ENCODE results near the gene RAPGEF1.
A peak's percentile ranks its signal among the peaks of the same experiment; 100 is the strongest.

RAPGEF1 gene

GRCh38 chr9:131743501-131743900 is 3.6 kb upstream of the RAPGEF1 start:
- Histone ChIP-seq H3K27ac (ENCODE audit: low read length) (no peak overlapping the region), H4K20me1 (ENCODE audit: insufficient read depth, low read length) (no peaks in the 10 kb centered on the region), H3K79me2 (ENCODE audit: low read length) (peaks cover 11% of the 10 kb centered on the region), H3K4me3 (ENCODE audit: low read length) (no peak overlapping the region), H3K9me2 (replicated peaks; ENCODE audit: insufficient read depth, low read length) (no peaks in the 10 kb centered on the region), H3K4me2 (ENCODE audit: low read depth, low read length) (no peak overlapping the region), H3K9me3 (replicated peaks; ENCODE audit: insufficient read depth, low read length) (no peaks in the 10 kb centered on the region), H3F3A (ENCODE audit: insufficient read depth, low read length) (peaks cover 14% of the 10 kb centered on the region), H3K36me3 (replicated peaks; ENCODE audit: insufficient read depth, low read length) (no peaks in the 10 kb centered on the region), H3K4me1 (ENCODE audit: low read length) (peaks cover 14% of the 10 kb centered on the region), H3K9ac (ENCODE audit: low read length) (no peak overlapping the region), H3K27me3 (replicated peaks; ENCODE audit: insufficient read depth, low read length) (no peaks in the 10 kb centered on the region), H2AFZ (ENCODE audit: low read length) (no peak overlapping the region)
- no peak for TF ChIP-seq EZH2 (optimal IDR thresholded peaks at IDR 0.05; ENCODE audit: low read depth, low read length)
- no peak for DNase-seq

DNA sequence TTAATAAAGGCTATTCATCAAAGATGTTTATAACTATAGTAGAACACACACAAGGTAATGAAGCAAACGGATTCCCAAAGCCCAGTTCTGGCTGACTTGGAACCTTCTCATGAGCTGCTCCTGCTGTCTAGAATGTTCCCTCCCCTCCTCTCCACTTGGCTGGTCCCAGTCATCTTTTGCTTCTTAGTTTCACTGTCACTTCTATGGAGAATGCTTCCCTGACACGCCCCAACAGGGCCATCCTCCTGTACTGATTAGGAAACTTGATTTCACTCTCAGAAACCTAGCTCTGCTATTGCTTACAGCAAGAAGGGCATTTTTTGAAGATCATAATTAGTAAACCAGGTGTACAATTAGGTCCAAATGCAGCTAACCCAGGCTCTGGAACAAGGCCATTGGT is 3.2 kb upstream of the RAPGEF1 start:
- Histone ChIP-seq H3K27me3 (replicated peaks; ENCODE audit: insufficient read depth, low read length) (no peaks in the 10 kb centered on the region), H3K79me2 (ENCODE audit: low read length) (peaks cover 15% of the 10 kb centered on the region), H3K27ac (ENCODE audit: low read length) (no peak overlapping the region), H3K4me2 (ENCODE audit: low read depth, low read length) (no peak overlapping the region), H3F3A (ENCODE audit: insufficient read depth, low read length) (peaks cover 13% of the 10 kb centered on the region), H3K4me1 (ENCODE audit: low read length) (peaks cover 10% of the 10 kb centered on the region), H4K20me1 (ENCODE audit: insufficient read depth, low read length) (no peaks in the 10 kb centered on the region), H3K9ac (ENCODE audit: low read length) (no peak overlapping the region), H2AFZ (ENCODE audit: low read length) (no peak overlapping the region), H3K4me3 (ENCODE audit: low read length) (no peak overlapping the region), H3K36me3 (replicated peaks; ENCODE audit: insufficient read depth, low read length) (no peaks in the 10 kb centered on the region), H3K9me2 (replicated peaks; ENCODE audit: insufficient read depth, low read length) (no peaks in the 10 kb centered on the region), H3K9me3 (replicated peaks; ENCODE audit: insufficient read depth, low read length) (no peaks in the 10 kb centered on the region)
- no peak for DNase-seq
- TF ChIP-seq CTCF (IDR thresholded peaks at IDR 0.05; ENCODE audit: low read length) = no peak
- no peak for TF ChIP-seq EZH2 (optimal IDR thresholded peaks at IDR 0.05; ENCODE audit: low read depth, low read length)
- TF ChIP-seq EZH2phosphoT487 (IDR thresholded peaks at IDR 0.05; ENCODE audit: low read length) = no peak

- Histone ChIP-seq H3K4me3 (ENCODE audit: low read length) (no peak overlapping the region), H3K9me2 (replicated peaks; ENCODE audit: insufficient read depth, low read length) (no peaks in the 10 kb centered on the region), H4K20me1 (ENCODE audit: insufficient read depth, low read length) (no peaks in the 10 kb centered on the region), H3K9ac (ENCODE audit: low read length) (no peak overlapping the region), H3K79me2 (ENCODE audit: low read length) (peaks cover 37% of the 10 kb centered on the region), H3K4me2 (ENCODE audit: low read depth, low read length) (no peak overlapping the region), H3F3A (ENCODE audit: insufficient read depth, low read length) (peaks cover 11% of the 10 kb centered on the region), H3K27me3 (replicated peaks; ENCODE audit: insufficient read depth, low read length) (no peaks in the 10 kb centered on the region), H2AFZ (ENCODE audit: low read length) (no peak overlapping the region), H3K9me3 (replicated peaks; ENCODE audit: insufficient read depth, low read length) (no peaks in the 10 kb centered on the region), H3K27ac (ENCODE audit: low read length) (no peak overlapping the region), H3K36me3 (replicated peaks; ENCODE audit: insufficient read depth, low read length) (no peaks in the 10 kb centered on the region), H3K4me1 (ENCODE audit: low read length) (peaks cover 18% of the 10 kb centered on the region)
- TF ChIP-seq EZH2phosphoT487 (IDR thresholded peaks at IDR 0.05; ENCODE audit: low read length) = no peak
- no peak for TF ChIP-seq CTCF (IDR thresholded peaks at IDR 0.05; ENCODE audit: low read length)
- TF ChIP-seq EZH2 (optimal IDR thresholded peaks at IDR 0.05; ENCODE audit: low read depth, low read length) = no peak
- DNase-seq = no peak
These were observed 1.0 kb upstream of the RAPGEF1 start for GRCh38 chr9:131740898-131741297.

DNA sequence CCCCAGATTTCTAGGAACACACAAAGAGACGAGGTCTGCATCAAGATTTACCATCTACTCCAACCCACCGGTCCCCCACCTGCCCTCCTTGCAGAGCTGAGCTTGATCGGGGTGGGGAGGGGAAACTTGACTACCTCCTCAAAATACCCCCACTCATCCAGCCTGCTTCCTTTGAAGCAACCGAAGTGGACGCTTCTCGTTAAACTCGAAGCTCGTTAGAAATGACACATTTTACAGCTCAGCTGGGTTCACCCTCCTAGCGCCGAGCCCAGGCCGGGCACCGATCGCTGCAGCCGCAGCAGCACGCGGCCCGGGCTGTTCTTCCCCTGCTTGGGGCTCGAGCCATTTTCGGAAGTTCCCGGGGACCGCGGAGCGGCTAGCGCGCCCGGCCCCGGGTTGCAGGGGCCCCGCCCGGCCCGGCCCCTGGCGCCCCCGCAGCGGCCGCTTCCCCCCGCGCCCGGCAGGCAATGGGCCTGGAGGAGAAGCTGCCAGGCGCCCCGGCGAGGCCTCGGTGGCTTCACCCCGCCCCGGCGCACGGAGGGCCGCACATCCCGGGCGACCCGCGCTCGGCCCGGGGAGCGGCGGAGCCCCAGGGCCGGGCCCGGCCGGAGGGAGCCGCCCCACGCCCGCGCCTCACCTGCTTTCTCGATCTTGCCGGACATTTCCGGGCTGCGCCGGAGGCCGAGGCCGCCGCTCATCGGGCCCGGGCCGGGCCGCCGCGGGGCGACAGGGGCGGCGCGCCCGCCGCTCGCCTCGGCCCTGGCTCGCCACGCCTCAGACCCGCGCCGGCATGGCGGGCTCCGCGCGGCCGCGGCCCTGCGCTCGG is 530 bp downstream of the RAPGEF1 start:
- no peak overlapping the region for H2AFZ ChIP-seq (ENCODE audit: low read length)
- H3K4me1 ChIP-seq (ENCODE audit: low read length) = peaks cover 31% of the 10 kb centered on the region

More for the DNA sequence above, 530 bp downstream of the RAPGEF1 start:
- peak; percentile 41 for DNase-seq
- H3F3A ChIP-seq (ENCODE audit: insufficient read depth, low read length) = peaks cover 11% of the 10 kb centered on the region
- H3K4me2 ChIP-seq (ENCODE audit: low read depth, low read length) = peak overlapping the region; percentile 60
- TF ChIP-seq EZH2 (optimal IDR thresholded peaks at IDR 0.05; ENCODE audit: low read depth, low read length) (no peak), EZH2phosphoT487 (IDR thresholded peaks at IDR 0.05; ENCODE audit: low read length) (no peak), CTCF (IDR thresholded peaks at IDR 0.05; ENCODE audit: low read length) (no peak)
- no peaks in the 10 kb centered on the region for H3K9me3 ChIP-seq (replicated peaks; ENCODE audit: insufficient read depth, low read length)
- H3K36me3 ChIP-seq (replicated peaks; ENCODE audit: insufficient read depth, low read length) = no peaks in the 10 kb centered on the region
- H3K9ac ChIP-seq (ENCODE audit: low read length) = peak overlapping the region; percentile 85
- H3K4me3 ChIP-seq (ENCODE audit: low read length) = peak overlapping the region; percentile 91
- H3K79me2 ChIP-seq (ENCODE audit: low read length) = peaks cover 52% of the 10 kb centered on the region
- H4K20me1 ChIP-seq (ENCODE audit: insufficient read depth, low read length) = no peaks in the 10 kb centered on the region
- H3K27me3 ChIP-seq (replicated peaks; ENCODE audit: insufficient read depth, low read length) = no peaks in the 10 kb centered on the region
- H3K27ac ChIP-seq (ENCODE audit: low read length) = peak overlapping the region; percentile 64
- H3K9me2 ChIP-seq (replicated peaks; ENCODE audit: insufficient read depth, low read length) = no peaks in the 10 kb centered on the region
